Measurements from ENCODE around the gene ERICH4. TPM values are rescaled to one million over a fixed set of nuclear protein-coding genes. Genes with fewer than 3 reads are reported as not detected.

The ERICH4 gene
- total and polyA plus RNA-seq, 2 of the 13 experiments (the other 11 are each of a cell fraction or from before 2014, with no cell fraction given) = 0.40 to 0.64 TPM

GRCh38 chr19:41439441-41440222 lies 3.3 kb upstream of the ERICH4 start, which contains the start of gene DMAC2 (continued):
- TF ChIP-seq CCDC6 (CRISPR knock-in tag; IDR thresholded peaks at IDR 0.05) (no peak), ZNF512 (CRISPR knock-in tag; IDR thresholded peaks at IDR 0.05) (no peak), SRSF1 (optimal IDR thresholded peaks at IDR 0.05; ENCODE audit: low read depth, low read length) (peak; percentile 78), CBX2 (IDR thresholded peaks at IDR 0.05; ENCODE audit: low read depth, low read length) (no peak), CBX2 (CRISPR knock-in tag; IDR thresholded peaks at IDR 0.05; ENCODE audit: low read depth) (0 out of 2 replicates have a peak, but pooled peaks have one; percentile 25), HHEX (CRISPR knock-in tag; IDR thresholded peaks at IDR 0.05) (no peak), CCAR2 (optimal IDR thresholded peaks at IDR 0.05; ENCODE audit: low read depth, low read length) (no peak), PHF20 (CRISPR knock-in tag; IDR thresholded peaks at IDR 0.05) (peak; percentile 89), BORCS8-MEF2B (CRISPR knock-in tag; IDR thresholded peaks at IDR 0.05) (peak; percentile 50; the same call in 1 of the 2 replicates), ZNF574 (CRISPR knock-in tag; IDR thresholded peaks at IDR 0.05) (peak; percentile 96), ATF2 (CRISPR knock-in tag; IDR thresholded peaks at IDR 0.05) (peak; percentile 39), SP140L (CRISPR knock-in tag; IDR thresholded peaks at IDR 0.05; ENCODE audit: borderline replicate concordance) (no peak), ZFY (CRISPR knock-in tag; IDR thresholded peaks at IDR 0.05) (0 out of 2 replicates have a peak, but pooled peaks have one; percentile 40), SATB2 (CRISPR knock-in tag; IDR thresholded peaks at IDR 0.05) (no peak), ZNF768 (CRISPR knock-in tag; IDR thresholded peaks at IDR 0.05) (no peak; the same call in 1 of the 2 replicates), IKZF4 (CRISPR knock-in tag; IDR thresholded peaks at IDR 0.05; ENCODE audit: borderline replicate concordance, low read depth, not compliant biosample characterization) (no peak), ZMYM3 (CRISPR knock-in tag; IDR thresholded peaks at IDR 0.05) (peak; percentile 93), ZNF510 (CRISPR knock-in tag; IDR thresholded peaks at IDR 0.05; ENCODE audit: low read depth) (0 out of 2 replicates have a peak, but pooled peaks have one; percentile 46), PRDM10 (CRISPR knock-in tag; IDR thresholded peaks at IDR 0.05; ENCODE audit: low read depth) (0 out of 2 replicates have a peak, but pooled peaks have one; percentile 35), BCL6 (CRISPR knock-in tag; IDR thresholded peaks at IDR 0.05) (0 out of 2 replicates have a peak, but pooled peaks have one; percentile 7)

Data from HepG2 (cell line).